Duodenal mucosa (tissue), 2 donors: Measurements from ENCODE around the gene POLR2F.

Source experiments
- H3K27ac ChIP-seq: one replicate; pipeline ENCODE4 v1.7.0; 2013; ENCODE audit warnings: low read depth, low read length
- H3K27me3 ChIP-seq, 2 donors: one replicate each; pipeline ENCODE4 v1.7.0; 2013; ENCODE audit warnings: low read length in 2 of 2, control low read depth in 1 of 2; ENCODE audit not compliant: insufficient read depth in 2 of 2, control insufficient read depth in 1 of 2
- H3K36me3 ChIP-seq, 2 donors: one replicate each; pipeline ENCODE4 v1.7.0; 2013; ENCODE audit warnings: low read length in 2 of 2, control low read depth in 1 of 2; ENCODE audit not compliant: insufficient read depth in 2 of 2, control insufficient read depth in 1 of 2
- H3K4me1 ChIP-seq, 2 donors: one replicate each; pipeline ENCODE4 v1.7.0; 2013; ENCODE audit warnings: low read length in 2 of 2, control low read depth in 1 of 2; ENCODE audit not compliant: insufficient read depth in 2 of 2, control insufficient read depth in 1 of 2
- H3K4me3 ChIP-seq, 2 donors: one replicate each; pipeline ENCODE4 v1.7.0; 2013; ENCODE audit warnings: low read length in 2 of 2, low read depth in 1 of 2
- H3K9ac ChIP-seq, 2 donors: one replicate each; pipeline ENCODE4 v1.7.0; 2013; ENCODE audit warnings: low read length in 2 of 2, low read depth in 1 of 2
- H3K9me3 ChIP-seq, 2 donors: one replicate each; pipeline ENCODE4 v1.7.0; 2013; ENCODE audit warnings: low read length in 2 of 2, control low read depth in 1 of 2; ENCODE audit not compliant: control insufficient read depth in 1 of 2

The POLR2F gene

GRCh38 chr22:37953437-37954179 lies at the start of gene POLR2F, which contains the start of gene C22orf23:
Gene POLR2F (plus strand): TSS chr22:37953699. CDS start chr22:37953788, 89 bp downstream.
Gene C22orf23 (minus strand): TSS chr22:37953601. CDS start chr22:37953149, 452 bp downstream.
- Histone ChIP-seq H3K27me3 (peaks cover 3 to 5% of the 10 kb centered on the region in 2 donors), H3K36me3 (peaks cover 12 to 21% of the 10 kb centered on the region in 2 donors), H3K4me1 (peaks cover 18 to 21% of the 10 kb centered on the region in 2 donors), H3K4me3 (peak within 1 kb of the TSS; percentile 93 to 99), H3K9me3 (no peaks in the 10 kb centered on the region), H3K27ac (no peak within 1 kb of the TSS), H3K9ac (peak within 1 kb of the TSS; percentile 93 to 95)

GRCh38 chr22:37904572-37905533 lies 48.6 kb upstream of the POLR2F start:
- peak overlapping the region in 1 of 2 donors; percentile 48 for H3K9ac ChIP-seq

GRCh38 chr22:37905534-37906363 lies 47.8 kb upstream of the POLR2F start, which contains the start of gene MICALL1:
Gene MICALL1 (plus strand): TSS chr22:37906297. CDS start chr22:37906423, 126 bp downstream.
- Histone ChIP-seq H3K4me1 (peaks cover 0 to 17% of the 10 kb centered on the region in 2 donors), H3K27me3 (no peaks in the 10 kb centered on the region), H3K9me3 (no peaks in the 10 kb centered on the region), H3K4me3 (peak within 1 kb of the TSS; percentile 70 to 81), H3K9ac (peak within 1 kb of the TSS; percentile 68 to 71), H3K27ac (peak within 1 kb of the TSS; percentile 83), H3K36me3 (peaks cover 0 to 4% of the 10 kb centered on the region in 2 donors)

More at GRCh38 chr22:37904572-37905533, 48.6 kb upstream of the POLR2F start:
- H3K4me3 ChIP-seq, result no peak overlapping the region
- H3K36me3 ChIP-seq, result peaks cover 0 to 4% of the 10 kb centered on the region in 2 donors
- H3K27ac ChIP-seq, result peak overlapping the region; percentile 83
- peaks cover 0 to 17% of the 10 kb centered on the region in 2 donors for H3K4me1 ChIP-seq
- no peaks in the 10 kb centered on the region for H3K9me3 ChIP-seq
- H3K27me3 ChIP-seq, result no peaks in the 10 kb centered on the region

- H3K27me3 ChIP-seq, result no peaks in the 10 kb centered on the region
- H3K4me1 ChIP-seq, result peaks cover 0 to 17% of the 10 kb centered on the region in 2 donors
- H3K9ac ChIP-seq, result peak overlapping the region; percentile 68 to 71
- H3K4me3 ChIP-seq, result peak overlapping the region; percentile 70 to 81
- no peaks in the 10 kb centered on the region for H3K9me3 ChIP-seq
- H3K36me3 ChIP-seq, result peaks cover 0 to 4% of the 10 kb centered on the region in 2 donors
- H3K27ac ChIP-seq, result peak overlapping the region; percentile 51
Observed at GRCh38 chr22:37906364-37907008, 47.0 kb upstream of the POLR2F start.

- H3K9ac ChIP-seq, result peak overlapping the region; percentile 68 to 71
Observed at GRCh38 chr22:37907036-37907954, 46.2 kb upstream of the POLR2F start.

GRCh38 chr22:37909766-37910165 lies 43.7 kb upstream of the POLR2F start:
- Histone ChIP-seq H3K4me3 (no peak overlapping the region), H3K27me3 (no peaks in the 10 kb centered on the region), H3K4me1 (peaks cover 0 to 17% of the 10 kb centered on the region in 2 donors), H3K9ac (no peak overlapping the region), H3K36me3 (peaks cover 0 to 10% of the 10 kb centered on the region in 2 donors), H3K27ac (no peak overlapping the region), H3K9me3 (no peaks in the 10 kb centered on the region)

More at GRCh38 chr22:37907036-37907954, 46.2 kb upstream of the POLR2F start:
- no peaks in the 10 kb centered on the region for H3K9me3 ChIP-seq
- no peak overlapping the region for H3K27ac ChIP-seq
- peaks cover 0 to 17% of the 10 kb centered on the region in 2 donors for H3K4me1 ChIP-seq
- no peaks in the 10 kb centered on the region for H3K27me3 ChIP-seq
- H3K4me3 ChIP-seq, result peak overlapping the region; percentile 70 to 81
- peaks cover 0 to 4% of the 10 kb centered on the region in 2 donors for H3K36me3 ChIP-seq

GRCh38 chr22:37910890-37911672 lies 42.4 kb upstream of the POLR2F start:
- no peak overlapping the region for H3K4me3 ChIP-seq
- H3K27me3 ChIP-seq, result no peaks in the 10 kb centered on the region
- no peaks in the 10 kb centered on the region for H3K9me3 ChIP-seq
- H3K27ac ChIP-seq, result peak overlapping the region; percentile 5
- peaks cover 0 to 13% of the 10 kb centered on the region in 2 donors for H3K4me1 ChIP-seq
- H3K9ac ChIP-seq, result no peak overlapping the region
- H3K36me3 ChIP-seq, result peaks cover 0 to 10% of the 10 kb centered on the region in 2 donors

- peaks cover 0 to 13% of the 10 kb centered on the region in 2 donors for H3K4me1 ChIP-seq
- no peak overlapping the region for H3K4me3 ChIP-seq
- H3K27ac ChIP-seq, result no peak overlapping the region
- no peaks in the 10 kb centered on the region for H3K9me3 ChIP-seq
- H3K9ac ChIP-seq, result no peak overlapping the region
- H3K36me3 ChIP-seq, result peaks cover 0 to 16% of the 10 kb centered on the region in 2 donors
- no peaks in the 10 kb centered on the region for H3K27me3 ChIP-seq
Observed at GRCh38 chr22:37911697-37912096, 41.8 kb upstream of the POLR2F start.
